Measurements from ENCODE around the gene APBA3. TPM values are rescaled to one million over a fixed set of nuclear protein-coding genes. Genes with fewer than 3 reads are reported as not detected.
A peak's percentile ranks its signal among the peaks of the same experiment; 100 is the strongest.

The APBA3 gene
- total and polyA plus RNA-seq, 9 of the 15 experiments (the other 6 are each of a cell fraction or from before 2014, with no cell fraction given): 0.10 to 29.5 (median 11.5) TPM

- TF ChIP-seq VEZF1 (CRISPR knock-in tag; IDR thresholded peaks at IDR 0.05) (peak; percentile 56), ZBTB7A (IDR thresholded peaks at IDR 0.05; ENCODE audit: borderline replicate concordance, control insufficient read depth, low read depth, low read length) (peak; percentile 51; the same call in 1 of the 2 replicates), TEAD4 (IDR thresholded peaks at IDR 0.05; ENCODE audit: low read length) (no peak), TEAD4 (CRISPR knock-in tag; IDR thresholded peaks at IDR 0.05; ENCODE audit: borderline replicate concordance) (no peak), ZNF766 (CRISPR knock-in tag; conservative IDR thresholded peaks at IDR 0.05) (no peak), HDAC6 (IDR thresholded peaks at IDR 0.05; ENCODE audit: low read depth, low read length) (no peak), ZEB2 (IDR thresholded peaks at IDR 0.05) (0 out of 2 replicates have a peak, but pooled peaks have one; percentile 18), MYBL2 (IDR thresholded peaks at IDR 0.05; ENCODE audit: low read depth) (no peak), MYBL2 (CRISPR knock-in tag; IDR thresholded peaks at IDR 0.05; ENCODE audit: borderline replicate concordance) (no peak), MEF2A (IDR thresholded peaks at IDR 0.05; ENCODE audit: control insufficient read depth, low read depth, low read length) (no peak), HDGF (IDR thresholded peaks at IDR 0.05) (no peak), EGR1 (conservative IDR thresholded peaks at IDR 0.05) (peak; percentile 36), FOXK2 (conservative IDR thresholded peaks at IDR 0.05 in 1 of 2, IDR thresholded peaks at IDR 0.05 in 1 of 2; ENCODE audit: low read depth in 2 of 2) (no peak), MAFG (tag; conservative IDR thresholded peaks at IDR 0.05) (no peak), MTA3 (IDR thresholded peaks at IDR 0.05; ENCODE audit: borderline replicate concordance) (no peak), ARID4B (CRISPR knock-in tag; IDR thresholded peaks at IDR 0.05) (no peak), SIN3A (IDR thresholded peaks at IDR 0.05; ENCODE audit: borderline replicate concordance in 2 of 2, control insufficient read depth in 1 of 2, low read depth in 2 of 2, low read length in 2 of 2) (no peak)
Measured at GRCh38 chr19:3771906-3772455, 10.5 kb upstream of the APBA3 start, which contains the start of gene RAX2 (continued).
